Tibial nerve (tissue), 3 donors: ENCODE results near the gene ADCY4.

ENCODE experiments used
- CTCF ChIP-seq, 5 experiments: fragments of 200-600 bp in 3 of 5; fragments of 450-650 bp in 2 of 5; sonication (generic) in 3 of 5; IDR thresholded peaks; one replicate each; pipeline ENCODE4 v1.5.1; 2016 to 2019; ENCODE audit warnings: antibody characterized with exemption in 5 of 5, mild to moderate bottlenecking in 3 of 5, moderate library complexity in 2 of 5
- POLR2A ChIP-seq, 2 donors: fragments of 450-650 bp; IDR thresholded peaks; one replicate each; pipeline ENCODE4 v1.6.1; 2017; ENCODE audit warnings: antibody characterized with exemption in 2 of 2, mild to moderate bottlenecking in 2 of 2, moderate library complexity in 2 of 2

GRCh38 chr14:24337144-24337823 is 2.4 kb upstream of the ADCY4 start:
- no peak for TF ChIP-seq CTCF (IDR thresholded peaks at IDR 0.05)
- no peak for TF ChIP-seq POLR2A (IDR thresholded peaks at IDR 0.05)
